Testis (tissue), 2 donors: ENCODE data around the gene SLAMF1.

Experiments used
- POLR2A ChIP-seq: fragments of 450-650 bp; IDR thresholded peaks from one replicate; pipeline ENCODE4 v1.6.1; 2017; ENCODE audit warnings: antibody characterized with exemption, mild to moderate bottlenecking, moderate library complexity
- TF ChIP-seq, protein P1 (sequence below), 3 experiments: fragments of 450-650 bp in 2 of 3; fragments of 200-600 bp in 1 of 3; sonication (generic) in 1 of 3; IDR thresholded peaks; one replicate each; pipeline ENCODE4 v1.5.1; 2016 to 2019; ENCODE audit warnings: antibody characterized with exemption in 3 of 3, mild to moderate bottlenecking in 2 of 3, moderate library complexity in 1 of 3

DNA sequence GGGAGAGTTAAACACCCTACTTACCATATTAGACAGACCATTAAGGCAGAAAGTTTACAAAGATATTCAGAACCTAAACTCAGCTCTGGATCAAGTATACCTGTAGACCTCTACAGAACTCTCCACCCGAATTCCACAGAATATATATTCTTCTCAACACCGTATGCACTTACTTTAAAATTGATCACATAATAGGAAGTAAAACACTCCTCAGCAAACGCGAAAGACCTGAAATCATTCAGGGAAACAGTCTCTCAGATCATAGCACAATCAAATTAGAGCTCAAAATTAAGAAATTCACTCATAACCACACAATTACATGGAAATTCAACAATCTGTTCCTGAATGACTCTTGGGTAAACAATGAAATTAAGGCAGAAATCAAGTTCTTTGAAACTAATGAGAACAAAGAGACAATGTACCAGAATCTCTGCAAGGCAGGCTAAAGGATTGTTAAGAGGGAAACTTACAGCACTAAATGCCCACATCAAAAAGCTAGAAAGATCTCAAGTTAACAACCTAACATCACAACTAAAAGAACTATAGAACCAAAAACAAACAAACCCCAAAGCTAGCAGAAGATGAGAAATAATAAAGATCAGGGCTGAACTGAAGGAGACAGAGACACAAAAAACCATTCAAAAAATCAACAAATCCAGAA, 86.7 kb downstream of the SLAMF1 start:
- TF ChIP-seq, protein P1, sequence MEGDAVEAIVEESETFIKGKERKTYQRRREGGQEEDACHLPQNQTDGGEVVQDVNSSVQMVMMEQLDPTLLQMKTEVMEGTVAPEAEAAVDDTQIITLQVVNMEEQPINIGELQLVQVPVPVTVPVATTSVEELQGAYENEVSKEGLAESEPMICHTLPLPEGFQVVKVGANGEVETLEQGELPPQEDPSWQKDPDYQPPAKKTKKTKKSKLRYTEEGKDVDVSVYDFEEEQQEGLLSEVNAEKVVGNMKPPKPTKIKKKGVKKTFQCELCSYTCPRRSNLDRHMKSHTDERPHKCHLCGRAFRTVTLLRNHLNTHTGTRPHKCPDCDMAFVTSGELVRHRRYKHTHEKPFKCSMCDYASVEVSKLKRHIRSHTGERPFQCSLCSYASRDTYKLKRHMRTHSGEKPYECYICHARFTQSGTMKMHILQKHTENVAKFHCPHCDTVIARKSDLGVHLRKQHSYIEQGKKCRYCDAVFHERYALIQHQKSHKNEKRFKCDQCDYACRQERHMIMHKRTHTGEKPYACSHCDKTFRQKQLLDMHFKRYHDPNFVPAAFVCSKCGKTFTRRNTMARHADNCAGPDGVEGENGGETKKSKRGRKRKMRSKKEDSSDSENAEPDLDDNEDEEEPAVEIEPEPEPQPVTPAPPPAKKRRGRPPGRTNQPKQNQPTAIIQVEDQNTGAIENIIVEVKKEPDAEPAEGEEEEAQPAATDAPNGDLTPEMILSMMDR (IDR thresholded peaks at IDR 0.05): no peak
- TF ChIP-seq POLR2A: no peak
